HepG2 (cell line): ENCODE data around the gene TBC1D5. TPM values are rescaled to one million over a fixed set of nuclear protein-coding genes. Genes with fewer than 3 reads are reported as not detected.

ENCODE experiments used
- ATAC-seq: fragments of 200-7000 bp; cut with Tn5 transposase; 3 replicates; pipeline ENCODE4 v1.9.1; 2020; ENCODE audit warnings: mild to moderate bottlenecking, moderate library complexity
- BruUV-seq: library from RNA; stranded (reverse); fragments of 400-500 nt; replicated peaks from 2 replicates; lab custom pipeline; 2021; lab: Mats Ljungman, UMichigan
- CTCF ChIA-PET: fragments of 300-600 bp; formaldehyde crosslinking; extraction: SDS; loops from one replicate; lab custom pipeline; 2021; ENCODE audit warnings: low total read pairs, inconsistent platforms, low intra/inter-chr PET ratio; lab: Yijun Ruan, JAX
- POLR2A ChIA-PET: fragments of 350-600 bp; sonication (Branson Sonifier 250); formaldehyde crosslinking; loops from one replicate; lab custom pipeline; 2020; ENCODE audit warnings: antibody characterized with exemption, inconsistent platforms; lab: Yijun Ruan, JAX
- DNase-seq: peaks from one replicate; pipeline ENCODE4 v3.0.0-alpha.2; 2015; ENCODE audit warnings: low spot score
- FAIRE-seq: peaks from 3 replicates; lab custom pipeline; 2011; peaks lifted over from hg19 to GRCh38; lab: Jason Lieb, UNC
- H2AFZ ChIP-seq: one replicate; pipeline ENCODE4 v1.6.1; 2011; ENCODE audit warnings: low read length, inconsistent platforms
- H3K27ac ChIP-seq: fragments of 300-600 bp; 3 replicates; pipeline ENCODE4 v1.8.0; 2011; ENCODE audit warnings: mixed run types, mild to moderate bottlenecking, mixed read lengths, low read length, inconsistent platforms; ENCODE audit not compliant: insufficient read depth; ENCODE audit errors: extremely low read length
- H3K27me3 ChIP-seq, 2 experiments: fragments of 200-600 bp in 1 of 2; 2 replicates in 1 of 2; 3 replicates in 1 of 2; pipeline versions ENCODE4 v1.6.0 to v1.8.0; 2011; ENCODE audit warnings: low read length in 2 of 2, mild to moderate bottlenecking in 2 of 2, moderate library complexity in 2 of 2, inconsistent platforms in 1 of 2; ENCODE audit not compliant: insufficient read depth in 2 of 2, control insufficient read depth in 1 of 2
- H3K36me3 ChIP-seq, 2 experiments: fragments of 200-600 bp in 1 of 2; replicated peaks in 1 of 2; 2 replicates in 1 of 2; 3 replicates in 1 of 2; pipeline versions ENCODE4 v1.5.1 to v1.8.0; 2011; ENCODE audit warnings: low read length in 2 of 2, inconsistent platforms in 1 of 2; ENCODE audit not compliant: insufficient read depth in 2 of 2, control insufficient read depth in 1 of 2
- H3K4me1 ChIP-seq: 2 replicates; pipeline ENCODE4 v1.5.1; 2012; ENCODE audit warnings: low read length, inconsistent platforms; ENCODE audit not compliant: insufficient read depth
- H3K4me2 ChIP-seq: 2 replicates; pipeline ENCODE4 v1.6.0; 2011; ENCODE audit warnings: low read depth, low read length, inconsistent platforms
- H3K4me3 ChIP-seq, 3 experiments: fragments of 200-600 bp in 1 of 3; sonication (generic), shearing (Covaris generic) in 1 of 3; replicated peaks in 1 of 3; 2 replicates each; pipeline ENCODE4 v1.5.1; 2011 to 2016; ENCODE audit warnings: low read length in 3 of 3, inconsistent platforms in 2 of 3, low read depth in 2 of 3, mild to moderate bottlenecking in 2 of 3, control low read depth in 1 of 3, mixed read lengths in 1 of 3; ENCODE audit not compliant: insufficient read depth in 1 of 3
- H3K79me2 ChIP-seq: one replicate; pipeline ENCODE4 v1.6.1; 2011; ENCODE audit warnings: low read length, inconsistent platforms; ENCODE audit not compliant: insufficient read depth
- H3K9ac ChIP-seq: 2 replicates; pipeline ENCODE4 v1.6.0; 2011; ENCODE audit warnings: mild to moderate bottlenecking, low read depth, low read length, inconsistent platforms; ENCODE audit not compliant: insufficient read depth
- H3K9me3 ChIP-seq: 2 replicates; pipeline ENCODE4 v1.5.1; 2012; ENCODE audit warnings: mild to moderate bottlenecking, low read length
- H4K20me1 ChIP-seq: 2 replicates; pipeline ENCODE4 v1.6.0; 2011; ENCODE audit warnings: inconsistent platforms, mild to moderate bottlenecking, low read length, moderate library complexity; ENCODE audit not compliant: insufficient read depth
- GPBP1L1 ChIP-seq: sonication (generic); formaldehyde crosslinking; IDR thresholded peaks from 2 replicates; pipeline ENCODE4 v1.5.0; 2020; ENCODE audit warnings: mild to moderate bottlenecking, missing genetic modification reagents
- ZBTB14 ChIP-seq: sonication (generic); formaldehyde crosslinking; IDR thresholded peaks from 2 replicates; pipeline ENCODE4 v1.4.0; 2020; ENCODE audit warnings: missing genetic modification reagents
- ZNF367 ChIP-seq: sonication (generic); formaldehyde crosslinking; IDR thresholded peaks from 2 replicates; pipeline ENCODE4 v1.4.0; 2020; ENCODE audit warnings: missing genetic modification reagents, borderline replicate concordance
- ZNF510 ChIP-seq: sonication (generic); formaldehyde crosslinking; IDR thresholded peaks from 2 replicates; pipeline ENCODE4 v1.4.0; 2020; ENCODE audit warnings: low read depth, mild to moderate bottlenecking, missing genetic modification reagents
- ZNF513 ChIP-seq: sonication (generic); formaldehyde crosslinking; conservative IDR thresholded peaks from 2 replicates; pipeline ENCODE4 v1.5.0; 2020; ENCODE audit warnings: missing genetic modification reagents
- ZNF83 ChIP-seq: sonication (generic); formaldehyde crosslinking; IDR thresholded peaks from 2 replicates; pipeline ENCODE4 v1.4.0; 2020; ENCODE audit warnings: missing genetic modification reagents, mild to moderate bottlenecking, borderline replicate concordance
- WGBS: methylation state at CpG from one replicate; pipeline ENCODE4 v1.1.6; 2017; ENCODE audit warnings: low lambda C conversion rate; 5-methylcytosine and 5-hydroxymethylcytosine counted together
- in situ Hi-C: cut with HindIII; loops from 2 replicates; pipeline ENCODE4 v1.10.0; 2017; ENCODE audit warnings: low pct_unique_long_range_greater_than_20kb; ENCODE audit not compliant: extremely low pct_ligation_motif_present
- intact Hi-C: fragments of 100-400 bp; cut with micrococcal nuclease; formaldehyde crosslinking; loops from one replicate; pipeline ENCODE4 v1.10.0; 2022; ENCODE audit not compliant: unreplicated experiment
- polyA plus RNA-seq, 8 experiments: library from polyadenylated mRNA; depleted of rRNA in 3 of 8; stranded (reverse) in 7 of 8; unstranded in 1 of 8; fragments of >200 nt; fragmentation: Illumina TruSeq in 4 of 8; extraction: Trizol in 4 of 8; gene quantifications; 2 replicates each; pipeline versions ENCODE4 v1.2.1 to v1.2.3, GENCODE V29; 2011 to 2016; ENCODE audit warnings: low read depth in 4 of 8, missing spikeins in 1 of 8, mixed read lengths in 1 of 8; ENCODE audit not compliant: insufficient read depth in 1 of 8
- total RNA-seq, 5 experiments: library from RNA; depleted of rRNA; stranded (reverse); fragments of >200 nt; fragmentation: Illumina TruSeq; extraction: Trizol; gene quantifications; 2 replicates each; pipeline ENCODE4 v1.2.3, GENCODE V29; 2016; ENCODE audit warnings: low read depth in 1 of 5

Gene TBC1D5
- total and polyA plus RNA-seq, 2 of the 13 experiments (the other 11 are each of a cell fraction or from before 2014, with no cell fraction given) = 19.2 to 33.3 TPM

- in situ Hi-C loops = no loop called here
- ATAC-seq = no peak
- H4K20me1 ChIP-seq = no peaks in the 10 kb centered on the region
- no peaks in the 10 kb centered on the region for H3K79me2 ChIP-seq
- no peak for FAIRE-seq
- H3K36me3 ChIP-seq = no peaks in the 10 kb centered on the region
- no peak overlapping the region for H2AFZ ChIP-seq
- H3K27ac ChIP-seq = no peak overlapping the region
- no TSS peak for BruUV-seq
- H3K4me2 ChIP-seq = no peak overlapping the region
- intact Hi-C loops = no loop called here
- 97% methylated on average over 1 of the region's 1 CpG for WGBS
- ChIA-PET POLR2A (no interaction called here), CTCF (no interaction called here)
- H3K27me3 ChIP-seq = no peaks in the 10 kb centered on the region
- TF ChIP-seq GPBP1L1 (CRISPR knock-in tag) (no peak), ZBTB14 (no peak), ZNF513 (CRISPR knock-in tag) (no peak)
- peaks cover 14% of the 10 kb centered on the region; the same call in 1 of the 2 replicates for H3K4me1 ChIP-seq
- no peak for DNase-seq
- no peak overlapping the region for H3K4me3 ChIP-seq
- no peaks in the 10 kb centered on the region for H3K9me3 ChIP-seq
- H3K9ac ChIP-seq = no peak overlapping the region
Measured at GRCh38 chr3:17387108-17387507, 355.3 kb downstream of the TBC1D5 start.

GRCh38 chr3:17386432-17386831 lies 356.0 kb downstream of the TBC1D5 start:
- no peaks in the 10 kb centered on the region for H3K79me2 ChIP-seq
- ATAC-seq (no peak), FAIRE-seq (no peak), DNase-seq (no peak)
- no peaks in the 10 kb centered on the region for H4K20me1 ChIP-seq
- no TSS peak for BruUV-seq
- H2AFZ ChIP-seq = no peak overlapping the region
- no peak overlapping the region for H3K9ac ChIP-seq
- no peak overlapping the region for H3K4me2 ChIP-seq
- no peak overlapping the region for H3K27ac ChIP-seq
- in situ Hi-C loops = no loop called here
- no peaks in the 10 kb centered on the region for H3K36me3 ChIP-seq
- ChIA-PET POLR2A (no interaction called here), CTCF (no interaction called here)
- no peaks in the 10 kb centered on the region for H3K27me3 ChIP-seq
- intact Hi-C loops = no loop called here
- no peak for TF ChIP-seq ZNF510
- TF ChIP-seq ZNF83 (CRISPR knock-in tag) = no peak
- no peak for TF ChIP-seq ZNF367
- WGBS = 97% methylated on average over 8 of the region's 8 CpGs
- no peaks in the 10 kb centered on the region for H3K9me3 ChIP-seq
- no peak overlapping the region for H3K4me3 ChIP-seq
- peaks cover 14% of the 10 kb centered on the region; the same call in 1 of the 2 replicates for H3K4me1 ChIP-seq
